NCI-H187 treated with DMSO at 0.1 percent for 48 hours (cell line): ENCODE data around the gene GRK2.
"Not testable (repeated sequence)": the region's sequence is repeated elsewhere in the genome, so short reads cannot be mapped to it uniquely, and the experiment has no call there.

Experiments
- DNase-seq: peaks from one replicate; lab custom pipeline; 2025; lab: John Stamatoyannopoulos, UW

Gene GRK2

DNA sequence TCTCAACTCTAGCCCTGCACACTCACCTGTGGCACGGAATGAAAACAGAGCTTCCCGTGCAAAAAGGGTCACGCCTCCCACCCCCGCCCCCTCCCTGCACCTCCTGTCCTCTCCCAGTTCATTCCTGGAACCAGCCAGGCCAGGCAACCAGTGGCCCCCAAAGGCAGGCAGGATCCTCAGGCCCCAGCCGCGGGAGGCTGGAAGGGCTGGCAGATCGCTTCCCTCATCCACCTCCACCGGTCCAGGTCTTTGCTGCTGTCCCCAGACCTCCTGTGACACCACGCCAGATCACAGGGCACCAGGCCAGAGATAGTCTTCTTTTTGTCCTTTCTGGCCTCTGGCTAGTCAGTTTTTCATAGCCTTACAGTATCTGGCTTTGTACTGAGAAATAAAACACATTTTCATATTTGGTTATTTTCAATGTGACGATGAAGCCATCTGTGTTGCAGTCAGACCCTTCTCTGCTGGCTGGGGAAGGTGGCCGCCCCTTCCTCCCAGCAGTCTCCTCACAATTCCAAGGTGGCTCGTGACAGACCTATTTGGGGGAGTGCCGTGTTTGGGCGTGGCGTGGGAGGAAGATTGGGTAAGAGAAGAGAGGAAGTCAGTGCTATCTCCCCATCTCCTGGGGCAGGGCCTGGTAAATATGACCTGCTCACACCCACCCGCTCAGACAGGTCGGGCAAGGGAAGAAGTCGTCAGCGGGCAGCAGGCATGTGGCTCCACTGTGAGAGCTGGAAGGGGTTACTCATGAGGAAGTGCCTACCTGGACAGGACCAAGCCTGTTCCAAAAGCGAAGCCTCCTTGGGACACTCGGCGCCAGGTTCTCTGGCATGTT lies 46.1 kb downstream of the GRK2 start:
- no peak for DNase-seq

DNA sequence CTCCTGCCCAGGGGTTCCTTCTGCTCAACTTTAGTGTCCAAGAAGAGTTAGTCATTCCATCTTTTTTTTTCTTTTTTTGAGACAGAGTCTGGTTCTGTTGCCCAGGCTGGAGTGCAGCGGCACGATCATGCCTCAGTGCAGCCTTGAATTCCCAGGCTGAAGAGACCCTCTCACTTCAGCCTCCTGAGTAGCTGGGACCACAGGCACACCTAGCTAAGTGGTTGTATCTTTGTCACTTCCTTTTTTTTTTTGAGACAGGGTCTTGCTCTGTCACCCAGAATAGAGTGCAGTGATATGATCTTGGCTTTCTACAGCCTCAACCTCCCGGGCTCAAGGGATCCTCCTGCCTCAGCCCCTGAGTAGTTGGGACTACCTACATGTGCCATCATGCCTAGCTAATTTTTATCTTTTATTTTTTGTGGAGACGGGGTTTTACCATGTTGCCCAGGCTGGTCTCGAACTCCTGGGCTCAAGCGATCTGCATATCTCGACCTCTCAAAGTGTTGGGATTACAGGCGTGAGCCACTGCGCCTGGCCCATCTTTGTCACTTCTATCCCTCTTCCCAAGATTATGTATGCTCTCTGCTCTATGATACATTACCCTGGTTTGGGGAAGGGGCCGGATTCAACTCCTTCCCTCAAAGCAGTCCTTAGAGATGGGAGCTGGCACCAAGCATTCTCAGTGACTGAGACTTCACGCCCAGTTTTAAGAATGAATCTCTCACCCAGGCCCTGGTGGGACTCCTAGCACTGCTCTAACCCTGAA lies 47.0 kb downstream of the GRK2 start:
- no peak for DNase-seq

DNA sequence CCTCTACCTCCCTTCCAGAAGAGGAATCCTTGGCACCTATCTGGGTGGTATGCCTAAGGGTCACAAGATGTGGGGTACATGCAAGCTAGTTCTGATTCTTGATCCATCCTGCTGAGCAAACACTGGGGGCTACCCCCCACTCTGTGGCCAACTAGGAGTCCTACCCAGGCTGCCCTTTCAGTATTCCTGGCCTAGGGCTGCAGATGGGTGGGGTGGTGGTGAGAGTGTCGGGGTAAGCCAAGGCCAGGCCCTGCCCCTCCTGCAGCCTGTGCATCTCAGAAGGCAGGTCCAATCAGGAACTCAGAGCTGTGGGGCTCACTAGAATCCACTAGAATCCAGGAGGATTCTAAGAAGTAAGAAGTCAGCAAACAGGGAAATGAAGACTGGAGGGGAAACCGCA lies 47.9 kb downstream of the GRK2 start:
- no peak for DNase-seq

DNA sequence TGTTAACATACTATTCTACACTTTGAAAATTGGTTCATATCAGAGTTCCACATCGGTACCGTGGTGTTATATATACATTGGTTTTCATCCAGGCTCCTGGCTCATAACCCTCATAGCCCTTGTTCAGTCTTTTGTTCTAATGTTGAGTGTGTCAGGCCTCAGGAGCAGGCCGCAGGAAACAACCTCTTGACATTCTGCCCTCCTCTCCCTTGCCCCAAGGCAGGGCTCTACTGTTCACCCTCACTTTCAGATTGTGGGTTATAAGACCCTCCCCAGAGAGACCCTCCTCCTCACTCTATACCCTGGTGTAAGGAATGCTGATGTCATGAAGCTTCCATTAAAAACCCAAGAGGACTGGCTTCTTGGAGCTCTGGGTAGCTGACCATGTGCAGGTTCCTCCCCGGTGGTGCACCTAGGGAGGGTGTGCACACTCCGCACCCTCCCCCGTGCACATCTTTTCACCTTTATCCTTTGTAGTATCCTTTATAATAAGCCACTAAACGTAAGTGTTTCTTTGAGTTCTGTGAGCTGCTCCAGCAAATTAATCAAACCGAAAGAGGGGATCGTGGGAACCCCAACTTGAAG lies 49.1 kb downstream of the GRK2 start:
- no peak for DNase-seq

DNA sequence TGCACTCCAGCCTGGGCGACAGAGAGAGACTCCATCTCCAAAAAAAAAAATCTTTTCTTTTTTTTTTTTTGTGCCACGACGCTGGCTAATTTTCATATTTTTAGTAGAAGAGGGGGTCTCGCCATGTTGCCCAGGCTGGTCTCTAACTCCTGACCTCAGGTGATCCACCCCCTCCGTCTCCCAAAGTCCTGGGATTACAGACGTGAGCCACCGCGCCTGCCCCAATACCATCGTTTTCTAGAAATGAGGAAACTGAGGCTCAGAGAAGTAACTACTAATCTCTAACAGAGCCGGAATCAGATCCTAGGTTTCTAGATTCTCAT lies 50.6 kb downstream of the GRK2 start:
- DNase-seq = no peak

DNA sequence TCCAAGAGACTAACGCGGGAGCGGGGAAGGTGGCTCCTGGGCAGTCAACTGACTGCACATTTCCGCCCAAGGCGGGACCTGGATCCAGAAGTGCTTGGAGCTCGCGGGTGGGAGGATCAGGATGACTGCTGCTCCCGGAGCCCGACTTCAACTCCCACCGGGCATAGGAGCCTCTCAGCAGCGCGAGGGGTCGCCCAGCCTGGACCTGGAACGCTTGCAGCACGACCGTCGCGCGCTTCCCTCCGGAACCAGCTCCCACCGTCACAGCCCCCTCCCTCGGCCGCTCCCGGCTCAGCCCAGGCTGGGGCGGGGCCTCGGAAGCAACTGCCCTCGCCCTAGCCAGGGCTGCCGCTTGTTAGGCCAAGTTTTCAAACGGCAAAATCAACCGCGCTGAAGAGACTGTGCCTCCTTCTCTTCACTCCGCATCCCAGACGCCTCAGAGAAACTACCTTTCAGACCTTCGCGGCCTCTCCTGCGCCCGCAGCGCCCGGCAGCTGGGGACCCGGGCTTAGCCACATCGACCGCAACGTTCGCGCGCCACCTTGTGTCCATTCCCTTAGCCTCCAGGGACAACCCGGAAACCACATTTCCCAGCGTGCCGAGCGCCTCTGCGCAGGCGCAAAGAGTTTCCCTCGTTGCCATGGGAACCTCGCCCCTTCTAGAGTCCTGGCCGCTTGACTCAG lies 51.1 kb downstream of the GRK2 start:
- DNase-seq = peak; percentile 77

DNA sequence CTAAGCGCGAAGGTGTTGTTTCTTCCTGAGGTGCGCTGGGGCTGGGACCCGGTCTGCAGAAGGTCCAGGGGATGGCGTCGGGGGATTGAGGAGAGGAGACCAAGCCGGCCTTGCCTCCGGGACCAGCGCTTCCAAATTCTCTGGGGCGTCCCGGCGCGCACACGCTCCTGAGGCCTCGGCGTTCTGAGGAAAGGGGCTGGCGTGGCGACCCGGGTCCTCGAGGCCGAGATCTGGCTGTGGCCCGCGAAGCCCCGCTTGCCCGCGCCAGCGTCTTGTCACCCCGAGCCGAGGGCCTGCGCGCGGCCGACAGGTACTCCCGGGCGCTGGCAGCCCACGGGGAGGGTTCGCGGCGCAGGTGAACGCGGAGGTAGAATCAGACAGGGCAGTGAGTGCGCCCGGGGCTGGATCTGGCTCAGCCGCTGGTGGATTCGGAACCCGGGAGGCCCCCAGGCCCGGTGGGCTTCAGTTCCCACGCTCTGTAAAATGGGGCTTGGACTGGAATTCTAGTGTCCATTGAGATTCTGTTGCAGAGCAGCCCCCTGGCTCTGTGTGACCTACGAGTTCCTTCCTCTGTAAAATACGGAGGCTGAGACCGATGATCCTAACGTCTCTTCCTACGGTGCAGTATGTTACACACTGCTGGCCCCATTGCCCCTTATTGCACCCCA lies 51.7 kb downstream of the GRK2 start:
- no peak for DNase-seq

DNA sequence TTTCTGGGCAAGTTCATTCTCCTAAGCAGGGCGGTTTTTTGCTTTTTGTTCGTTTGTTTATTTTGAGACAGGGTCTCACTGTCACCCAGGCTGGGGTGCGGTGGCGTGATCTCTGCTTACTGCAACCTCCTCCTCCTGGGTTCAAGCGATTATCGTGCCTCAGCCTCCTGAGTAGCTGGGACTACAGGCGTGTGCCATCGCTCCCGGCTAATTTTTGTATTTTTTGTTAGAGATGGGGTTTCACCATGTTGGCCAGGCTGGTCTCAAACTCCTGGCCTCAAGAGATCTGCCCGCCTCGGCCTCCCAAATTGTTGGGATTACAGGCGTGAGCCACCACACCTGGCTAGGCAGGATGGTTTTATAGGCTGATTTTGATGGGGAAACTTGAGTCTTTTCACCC lies 52.6 kb downstream of the GRK2 start:
- not testable (repeated sequence) for DNase-seq

DNA sequence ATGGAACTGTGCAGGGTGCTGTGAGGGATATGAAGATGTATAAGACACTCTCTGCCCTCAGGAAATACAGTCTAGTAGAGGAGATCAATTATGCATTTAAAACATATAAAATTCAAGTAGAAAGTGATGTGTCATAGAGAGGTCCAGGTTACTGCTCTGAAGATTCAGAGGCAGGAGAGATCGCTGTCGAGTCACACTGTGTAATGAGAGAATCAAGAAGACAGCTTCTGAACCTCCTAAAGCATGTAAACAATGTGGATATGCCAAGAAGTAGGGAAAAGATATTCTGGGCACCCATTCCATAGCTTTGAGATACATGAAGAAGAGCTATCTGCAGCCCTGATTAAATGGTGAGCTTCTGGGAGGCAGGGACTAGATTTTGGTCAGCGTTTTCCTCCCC lies 53.7 kb downstream of the GRK2 start:
- no peak for DNase-seq

DNA sequence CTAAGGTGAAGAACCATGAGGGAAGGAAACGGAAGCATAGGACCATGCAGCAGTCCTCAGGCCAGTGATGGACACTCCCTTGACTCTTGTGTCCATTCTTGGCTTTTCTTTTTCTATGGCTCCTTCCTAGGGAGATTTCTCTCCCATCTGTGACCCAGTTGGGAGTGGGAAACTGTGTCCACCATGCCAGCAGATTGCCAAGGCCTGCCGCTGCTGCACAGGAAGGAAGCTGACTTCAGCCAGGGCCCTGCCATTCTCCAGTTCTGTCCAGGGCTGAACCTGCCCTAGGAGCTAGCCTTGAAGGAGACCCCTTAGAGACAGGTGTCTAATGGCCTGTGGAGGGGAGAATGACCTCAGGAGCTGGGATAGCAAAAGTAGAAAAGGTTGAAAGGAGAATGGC lies 54.4 kb downstream of the GRK2 start:
- no peak for DNase-seq

DNA sequence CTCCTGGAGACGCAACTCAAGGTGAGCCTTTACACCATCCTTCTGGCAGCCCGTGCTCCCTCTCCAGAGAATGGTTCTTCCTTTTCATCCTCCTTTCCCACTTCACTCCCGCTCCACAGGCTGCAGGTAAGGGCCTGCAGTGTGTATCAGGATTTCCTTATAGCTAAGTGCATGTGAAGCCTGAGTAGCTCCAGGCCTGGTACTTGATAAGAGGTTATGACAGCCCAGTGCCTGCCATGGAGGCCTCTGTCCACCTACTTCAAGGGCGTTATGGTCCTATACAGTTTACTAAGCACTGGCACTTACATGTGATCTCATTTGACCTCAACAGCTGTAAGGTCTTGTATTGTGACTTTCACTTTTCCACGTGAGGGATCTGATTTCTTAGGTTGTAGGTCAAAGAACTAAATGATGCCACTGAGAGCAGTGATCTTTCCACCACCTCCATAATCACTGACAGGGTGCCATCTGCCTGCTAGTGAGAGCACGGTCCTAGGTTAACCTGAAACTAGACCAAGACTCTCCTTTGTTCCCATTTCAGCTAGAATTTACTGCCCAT lies 55.1 kb downstream of the GRK2 start:
- no peak for DNase-seq

DNA sequence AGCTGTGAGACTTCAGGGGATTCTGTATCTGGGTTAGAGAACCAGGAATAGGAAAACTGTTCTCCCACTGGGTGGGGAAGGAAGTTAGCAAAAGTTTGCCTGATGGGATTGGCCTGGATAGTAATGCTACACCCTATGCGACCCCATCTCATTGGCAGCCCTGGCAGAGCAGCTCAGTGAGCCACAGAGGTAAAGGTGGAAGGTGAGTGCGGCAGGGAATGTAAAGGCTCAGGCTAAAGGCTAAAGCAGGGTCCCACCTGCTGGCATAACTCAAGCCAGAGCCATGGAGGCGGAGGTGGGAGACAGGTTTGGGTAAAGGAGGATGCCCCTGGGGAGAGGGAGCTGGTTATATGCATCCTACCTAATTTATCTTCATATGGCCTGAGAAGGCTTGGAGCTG lies 55.8 kb downstream of the GRK2 start:
- no peak for DNase-seq

DNA sequence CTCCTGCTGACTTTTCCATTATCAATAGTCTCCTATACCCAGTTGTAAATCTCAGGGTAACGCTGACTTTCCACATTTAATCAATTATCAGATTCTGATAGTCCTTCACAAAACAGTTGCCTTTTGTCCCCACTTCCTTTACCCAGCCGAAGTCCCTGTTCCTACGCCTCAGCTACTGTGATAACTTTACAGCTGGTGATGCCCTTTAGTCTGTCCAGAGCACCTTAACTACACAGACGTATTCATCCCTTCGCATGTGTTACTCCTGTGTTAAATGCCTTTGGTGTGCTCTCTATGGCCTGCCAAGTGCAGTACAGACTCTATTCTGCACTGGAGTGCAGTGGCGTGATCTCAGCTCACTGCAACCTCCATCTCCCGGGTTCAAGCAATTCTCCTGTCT lies 57.3 kb downstream of the GRK2 start:
- DNase-seq = no peak

DNA sequence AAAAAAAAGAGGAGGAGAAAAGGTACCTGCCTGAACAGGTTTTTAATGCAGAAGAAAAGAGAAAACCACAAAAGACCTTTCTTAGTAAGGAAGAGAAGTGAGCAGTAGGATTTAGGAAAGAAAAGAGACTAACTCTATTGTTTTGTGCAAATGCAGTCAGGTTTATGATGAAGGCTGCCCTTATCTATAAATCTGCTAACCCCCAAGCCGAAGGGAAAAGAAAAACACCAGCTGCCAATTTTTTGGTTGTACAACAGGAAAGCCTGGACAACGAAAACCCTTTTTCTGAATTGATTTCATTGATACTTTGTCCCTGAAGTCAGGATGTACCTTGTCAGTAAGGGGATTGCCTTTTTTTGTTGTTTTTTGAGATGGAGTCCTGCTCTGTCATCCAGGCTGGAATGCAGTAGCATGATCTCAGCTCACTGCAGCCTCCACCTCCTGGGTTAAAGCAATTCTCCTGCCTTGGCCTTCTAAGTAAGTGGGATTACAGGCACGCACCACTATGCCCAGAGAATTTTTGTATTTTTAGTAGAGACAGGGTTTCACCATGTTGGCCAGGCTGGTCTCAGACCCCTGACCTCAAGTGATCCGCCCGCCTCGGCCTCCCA lies 65.9 kb downstream of the GRK2 start:
- DNase-seq = no peak
